ENCODE results near the gene SEC14L6.

- TF ChIP-seq YY1 (IDR thresholded peaks at IDR 0.05; ENCODE audit: insufficient read depth, insufficient read length): no peak
- no peak for TF ChIP-seq ZNF274 (IDR thresholded peaks at IDR 0.05; ENCODE audit: low read depth, low read length)
These were observed 17.7 kb upstream of the SEC14L6 start for GRCh38 chr22:30564045-30564760.

Data from NT2/D1 (cell line).